HG03432 (cell line): ENCODE data around the gene PCDHGA1.
"Not testable (repeated sequence)": the region's sequence is repeated elsewhere in the genome, so short reads cannot be mapped to it uniquely, and the experiment has no call there.

Experiments used
- ATAC-seq: cut with Tn5 transposase; IDR thresholded peaks from one replicate; pipeline ENCODE4 v1.9.1; 2021; ENCODE audit warnings: mild to moderate bottlenecking, moderate library complexity; ENCODE audit not compliant: unreplicated experiment

The PCDHGA1 gene

DNA sequence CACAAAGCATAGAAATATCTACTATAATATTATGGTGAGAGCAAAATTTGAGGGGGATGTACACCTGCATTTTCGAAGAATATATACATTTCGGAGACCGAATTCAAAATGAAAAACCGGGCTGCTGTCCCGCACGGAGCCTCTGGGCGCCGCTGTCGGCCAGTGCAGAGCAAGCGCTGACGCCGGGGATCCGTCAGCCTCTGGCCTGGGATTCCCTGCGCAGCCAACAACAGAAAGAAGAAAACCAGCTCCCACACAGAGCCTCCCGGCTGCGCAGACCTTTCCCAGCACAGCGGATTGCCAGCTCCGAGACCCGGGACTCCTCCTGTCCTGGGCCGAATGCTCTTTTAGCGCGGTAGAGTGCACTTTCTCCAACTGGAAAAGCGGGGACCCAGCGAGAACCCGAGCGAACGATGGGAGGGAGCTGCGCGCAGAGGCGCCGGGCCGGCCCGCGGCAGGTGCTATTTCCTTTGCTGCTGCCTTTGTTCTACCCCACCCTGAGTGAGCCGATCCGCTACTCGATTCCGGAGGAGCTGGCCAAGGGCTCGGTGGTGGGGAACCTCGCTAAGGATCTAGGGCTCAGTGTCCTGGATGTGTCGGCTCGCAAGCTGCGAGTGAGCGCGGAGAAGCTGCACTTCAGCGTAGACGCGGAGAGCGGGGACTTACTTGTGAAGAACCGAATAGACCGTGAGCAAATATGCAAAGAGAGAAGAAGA lies 77.6 kb downstream of the PCDHGA1 start, which contains the start of gene PCDHGB6:
TSS of gene PCDHGB6 (plus strand) at position 232 of the 716 bp plus-strand sequence. CDS start at position 414, 182 bp downstream.
- peak; percentile 81 for ATAC-seq

DNA sequence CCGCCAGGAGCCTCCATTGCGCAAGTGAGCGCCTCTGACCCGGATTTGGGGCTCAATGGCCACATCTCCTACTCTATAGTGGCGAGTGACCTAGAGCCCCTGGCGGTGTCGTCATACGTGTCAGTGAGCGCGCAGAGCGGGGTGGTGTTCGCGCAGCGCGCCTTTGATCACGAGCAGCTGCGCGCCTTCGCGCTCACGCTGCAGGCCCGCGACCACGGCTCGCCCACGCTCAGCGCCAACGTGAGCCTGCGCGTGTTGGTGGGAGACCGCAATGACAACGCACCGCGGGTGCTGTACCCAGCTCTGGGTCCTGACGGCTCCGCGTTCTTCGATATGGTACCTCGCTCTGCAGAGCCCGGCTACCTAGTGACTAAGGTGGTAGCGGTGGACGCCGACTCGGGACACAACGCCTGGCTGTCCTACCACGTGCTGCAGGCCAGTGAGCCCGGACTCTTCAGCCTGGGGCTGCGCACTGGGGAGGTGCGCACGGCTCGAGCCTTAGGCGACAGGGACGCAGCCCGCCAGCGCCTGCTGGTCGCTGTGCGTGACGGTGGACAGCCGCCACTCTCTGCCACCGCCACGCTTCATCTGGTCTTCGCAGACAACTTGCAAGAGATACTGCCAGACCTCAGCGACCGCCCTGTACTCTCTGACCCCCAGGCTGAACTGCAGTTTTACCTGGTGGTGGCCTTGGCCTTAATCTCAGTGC lies 79.4 kb downstream of the PCDHGA1 start:
- ATAC-seq, result no peak

DNA sequence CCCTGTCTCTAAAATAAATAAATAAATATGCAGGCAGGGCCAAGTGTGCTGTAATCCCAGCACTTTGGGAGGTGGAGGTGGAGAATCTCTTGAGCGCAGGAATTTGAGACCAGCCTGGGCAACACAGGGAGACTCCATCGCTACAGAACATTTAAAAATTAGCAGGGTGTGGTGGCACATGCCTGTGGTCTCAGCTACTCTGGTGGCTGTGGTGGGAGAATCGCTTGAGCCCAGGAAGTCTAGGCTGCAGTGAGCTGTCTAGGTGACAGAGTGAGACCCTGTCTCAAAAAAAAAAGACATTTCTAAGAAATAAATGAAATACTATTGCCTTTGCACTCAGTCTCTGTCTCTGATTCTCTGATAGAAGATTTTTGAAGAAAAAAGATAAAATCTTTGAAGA lies 81.3 kb downstream of the PCDHGA1 start:
- no peak for ATAC-seq

DNA sequence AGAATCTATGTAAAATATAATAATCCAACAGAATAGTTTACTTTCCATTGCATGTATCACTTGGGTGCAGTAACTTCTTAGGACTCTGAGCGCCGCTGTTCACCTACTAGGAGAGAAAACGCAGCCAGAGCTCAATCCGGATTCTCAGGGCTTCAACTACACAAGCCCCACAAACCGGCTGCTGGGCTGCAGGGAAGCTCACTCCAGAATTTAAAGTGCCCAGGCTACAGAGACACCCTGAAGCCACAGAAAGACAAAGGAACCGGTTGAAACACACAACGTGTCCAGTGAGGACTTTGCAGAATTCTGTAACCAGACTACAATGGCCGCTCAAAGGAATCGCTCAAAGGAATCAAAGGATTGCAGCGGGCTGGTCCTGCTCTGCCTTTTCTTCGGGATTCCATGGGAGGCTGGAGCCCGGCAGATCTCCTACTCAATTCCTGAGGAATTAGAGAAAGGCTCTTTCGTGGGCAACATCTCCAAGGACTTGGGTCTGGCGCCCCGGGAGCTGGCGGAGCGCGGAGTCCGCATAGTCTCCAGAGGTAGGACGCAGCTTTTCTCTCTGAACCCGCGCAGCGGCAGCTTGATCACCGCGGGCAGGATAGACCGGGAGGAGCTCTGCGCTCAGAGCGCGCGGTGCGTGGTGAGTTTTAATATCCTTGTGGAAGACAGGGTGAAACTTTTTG lies 82.7 kb downstream of the PCDHGA1 start, which contains the start of gene PCDHGA10:
TSS of gene PCDHGA10 (plus strand) at position 134 of the 686 bp plus-strand sequence. CDS start at position 323, 189 bp downstream.
- ATAC-seq, result peak; percentile 72

DNA sequence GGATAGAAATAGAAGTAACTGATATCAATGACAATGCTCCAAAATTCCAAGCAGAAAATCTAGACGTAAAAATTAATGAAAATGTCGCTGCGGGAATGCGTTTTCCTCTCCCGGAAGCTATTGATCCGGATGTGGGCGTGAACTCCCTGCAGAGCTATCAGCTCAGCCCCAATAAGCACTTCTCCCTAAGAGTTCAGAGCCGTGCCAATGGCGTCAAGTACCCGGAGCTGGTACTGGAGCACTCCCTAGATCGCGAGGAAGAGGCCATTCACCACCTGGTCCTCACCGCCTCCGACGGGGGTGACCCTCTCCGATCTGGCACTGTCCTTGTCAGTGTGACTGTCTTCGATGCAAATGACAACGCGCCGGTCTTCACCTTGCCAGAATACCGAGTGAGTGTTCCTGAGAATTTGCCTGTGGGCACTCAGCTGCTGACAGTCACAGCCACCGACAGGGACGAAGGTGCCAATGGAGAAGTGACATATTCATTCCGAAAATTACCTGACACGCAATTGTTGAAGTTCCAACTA lies 83.3 kb downstream of the PCDHGA1 start:
- no peak for ATAC-seq

DNA sequence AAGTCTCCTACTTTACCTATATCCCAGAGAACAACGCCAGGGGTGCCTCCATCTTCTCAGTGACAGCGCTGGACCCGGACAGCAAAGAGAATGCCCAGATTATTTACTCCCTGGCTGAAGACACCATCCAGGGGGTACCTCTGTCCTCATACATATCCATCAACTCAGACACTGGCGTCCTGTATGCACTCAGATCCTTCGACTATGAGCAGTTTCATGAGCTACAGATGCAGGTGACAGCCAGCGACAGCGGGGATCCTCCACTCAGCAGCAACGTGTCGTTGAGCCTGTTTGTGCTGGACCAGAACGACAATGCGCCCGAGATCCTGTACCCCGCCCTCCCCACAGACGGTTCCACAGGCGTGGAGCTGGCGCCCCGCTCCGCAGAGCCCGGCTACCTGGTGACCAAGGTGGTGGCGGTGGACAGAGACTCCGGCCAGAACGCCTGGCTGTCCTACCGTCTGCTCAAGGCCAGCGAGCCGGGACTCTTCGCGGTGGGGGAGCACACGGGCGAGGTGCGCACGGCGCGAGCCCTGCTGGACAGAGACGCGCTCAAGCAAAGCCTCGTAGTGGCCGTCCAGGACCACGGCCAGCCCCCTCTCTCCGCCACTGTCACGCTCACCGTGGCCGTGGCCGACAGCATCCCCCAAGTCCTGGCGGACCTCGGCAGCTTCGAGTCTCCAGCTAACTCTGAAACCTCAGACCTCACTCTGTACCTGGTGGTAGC lies 84.4 kb downstream of the PCDHGA1 start:
- ATAC-seq, result not testable (repeated sequence)

DNA sequence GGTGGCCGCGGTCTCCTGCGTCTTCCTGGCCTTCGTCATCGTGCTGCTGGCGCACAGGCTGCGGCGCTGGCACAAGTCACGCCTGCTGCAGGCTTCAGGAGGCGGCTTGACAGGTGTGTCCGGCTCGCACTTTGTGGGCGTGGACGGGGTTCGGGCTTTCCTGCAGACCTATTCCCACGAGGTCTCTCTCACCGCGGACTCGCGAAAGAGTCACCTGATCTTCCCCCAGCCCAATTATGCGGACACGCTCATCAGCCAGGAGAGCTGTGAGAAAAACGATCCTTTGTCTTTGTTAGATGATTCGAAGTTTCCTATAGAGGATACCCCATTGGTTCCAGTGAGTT lies 84.9 kb downstream of the PCDHGA1 start:
- not testable (repeated sequence) for ATAC-seq

DNA sequence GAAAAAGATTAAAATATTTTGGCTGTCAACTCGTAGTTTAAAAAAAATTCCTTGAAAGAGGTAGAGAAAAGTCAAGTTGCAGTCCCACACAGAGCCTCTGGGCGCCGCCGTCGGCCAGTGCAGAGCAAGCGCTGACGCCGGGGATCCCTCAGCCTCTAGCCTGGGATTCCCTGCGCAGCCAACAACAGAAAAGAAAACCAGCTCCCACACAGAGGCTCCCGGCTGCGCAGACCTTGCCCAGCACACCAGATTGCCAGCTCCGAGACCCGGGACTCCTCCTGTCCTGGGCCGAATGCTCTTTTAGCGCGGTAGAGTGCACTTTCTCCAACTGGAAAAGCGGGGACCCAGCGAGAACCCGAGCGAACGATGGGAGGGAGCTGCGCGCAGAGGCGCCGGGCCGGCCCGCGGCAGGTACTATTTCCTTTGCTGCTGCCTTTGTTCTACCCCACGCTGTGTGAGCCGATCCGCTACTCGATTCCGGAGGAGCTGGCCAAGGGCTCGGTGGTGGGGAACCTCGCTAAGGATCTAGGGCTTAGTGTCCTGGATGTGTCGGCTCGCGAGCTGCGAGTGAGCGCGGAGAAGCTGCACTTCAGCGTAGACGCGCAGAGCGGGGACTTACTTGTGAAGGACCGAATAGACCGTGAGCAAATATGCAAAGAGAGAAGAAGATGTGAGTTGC lies 87.3 kb downstream of the PCDHGA1 start, which contains the start of gene PCDHGB7:
TSS of gene PCDHGB7 (plus strand) at position 184 of the 679 bp plus-strand sequence. CDS start at position 367, 183 bp downstream.
- ATAC-seq, result peak; percentile 71

DNA sequence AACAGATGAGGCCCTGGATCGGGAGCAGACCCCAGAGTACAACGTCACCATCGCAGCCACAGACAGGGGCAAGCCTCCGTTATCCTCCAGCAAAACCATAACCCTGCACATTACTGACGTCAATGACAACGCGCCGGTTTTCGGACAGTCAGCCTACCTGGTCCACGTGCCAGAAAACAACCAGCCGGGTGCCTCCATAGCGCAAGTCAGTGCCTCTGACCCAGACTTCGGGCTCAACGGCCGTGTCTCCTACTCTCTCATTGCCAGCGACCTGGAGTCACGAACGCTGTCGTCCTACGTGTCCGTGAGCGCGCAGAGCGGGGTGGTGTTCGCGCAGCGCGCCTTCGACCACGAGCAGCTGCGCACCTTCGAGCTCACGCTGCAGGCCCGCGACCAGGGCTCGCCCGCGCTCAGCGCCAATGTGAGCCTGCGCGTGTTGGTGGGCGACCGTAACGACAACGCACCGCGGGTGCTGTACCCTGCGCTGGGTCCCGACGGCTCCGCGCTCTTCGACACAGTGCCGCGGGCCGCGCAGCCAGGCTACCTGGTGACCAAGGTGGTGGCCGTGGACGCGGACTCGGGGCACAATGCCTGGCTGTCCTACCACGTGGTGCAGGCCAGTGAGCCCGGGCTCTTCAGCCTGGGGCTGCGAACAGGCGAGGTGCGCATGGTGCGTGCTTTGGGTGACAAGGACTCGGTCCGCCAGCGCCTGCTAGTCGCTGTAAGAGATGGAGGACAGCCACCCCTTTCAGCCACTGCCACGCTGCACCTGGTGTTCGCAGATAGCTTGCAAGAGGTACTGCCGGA lies 89.0 kb downstream of the PCDHGA1 start:
- no peak for ATAC-seq

DNA sequence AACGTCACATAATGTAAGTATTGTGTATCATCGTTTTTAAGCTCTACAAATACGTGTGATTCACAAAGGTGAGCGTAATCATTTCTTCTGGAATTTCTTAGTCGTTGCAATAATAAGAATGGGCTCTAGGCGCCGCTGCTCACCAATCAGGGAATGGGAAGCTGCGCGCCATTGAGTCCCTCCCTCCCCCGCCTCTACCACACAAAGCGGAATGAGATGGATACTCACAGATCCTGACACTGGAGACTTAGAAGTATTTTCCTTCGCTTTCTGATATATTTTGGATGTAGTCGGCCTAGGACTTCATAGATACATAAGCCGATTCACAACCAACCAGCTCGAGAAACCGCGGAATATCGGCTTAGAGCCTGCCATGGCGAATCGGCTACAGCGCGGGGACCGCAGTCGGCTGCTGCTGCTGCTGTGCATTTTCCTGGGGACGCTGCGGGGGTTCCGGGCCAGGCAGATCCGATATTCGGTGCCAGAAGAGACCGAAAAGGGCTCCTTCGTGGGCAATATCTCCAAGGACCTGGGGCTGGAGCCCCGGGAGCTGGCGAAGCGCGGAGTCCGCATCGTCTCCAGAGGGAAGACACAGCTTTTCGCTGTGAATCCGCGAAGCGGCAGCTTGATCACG lies 90.7 kb downstream of the PCDHGA1 start, which contains the start of gene PCDHGA11:
TSS of gene PCDHGA11 (plus strand) at position 197 of the 634 bp plus-strand sequence. CDS start at position 374, 177 bp downstream.
- ATAC-seq, result peak; percentile 60

DNA sequence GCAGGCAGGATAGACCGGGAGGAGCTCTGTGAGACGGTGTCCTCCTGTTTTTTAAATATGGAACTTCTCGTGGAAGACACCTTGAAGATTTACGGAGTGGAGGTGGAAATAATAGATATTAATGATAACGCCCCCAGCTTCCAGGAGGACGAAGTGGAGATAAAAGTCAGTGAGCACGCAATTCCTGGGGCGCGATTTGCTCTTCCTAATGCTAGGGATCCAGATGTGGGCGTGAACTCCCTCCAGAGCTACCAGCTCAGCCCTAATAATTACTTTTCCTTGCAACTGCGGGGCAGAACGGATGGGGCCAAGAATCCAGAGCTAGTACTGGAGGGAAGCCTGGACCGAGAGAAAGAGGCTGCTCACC lies 91.2 kb downstream of the PCDHGA1 start:
- ATAC-seq, result no peak

DNA sequence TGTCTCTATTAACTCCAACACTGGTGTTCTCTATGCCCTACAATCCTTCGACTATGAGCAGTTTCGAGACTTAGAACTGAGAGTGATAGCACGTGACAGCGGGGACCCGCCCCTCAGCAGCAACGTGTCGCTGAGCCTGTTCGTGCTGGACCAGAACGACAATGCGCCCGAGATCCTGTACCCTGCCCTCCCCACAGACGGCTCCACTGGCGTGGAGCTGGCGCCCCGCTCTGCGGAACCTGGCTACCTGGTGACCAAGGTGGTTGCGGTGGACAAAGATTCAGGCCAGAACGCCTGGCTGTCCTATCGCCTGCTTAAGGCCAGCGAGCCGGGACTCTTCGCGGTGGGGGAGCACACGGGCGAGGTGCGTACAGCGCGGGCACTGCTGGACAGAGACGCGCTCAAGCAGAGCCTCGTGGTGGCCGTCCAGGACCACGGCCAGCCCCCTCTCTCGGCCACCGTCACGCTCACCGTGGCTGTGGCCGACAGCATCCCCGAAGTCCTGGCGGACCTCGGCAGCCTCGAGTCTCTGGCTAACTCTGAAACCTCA lies 92.5 kb downstream of the PCDHGA1 start:
- ATAC-seq, result no peak

DNA sequence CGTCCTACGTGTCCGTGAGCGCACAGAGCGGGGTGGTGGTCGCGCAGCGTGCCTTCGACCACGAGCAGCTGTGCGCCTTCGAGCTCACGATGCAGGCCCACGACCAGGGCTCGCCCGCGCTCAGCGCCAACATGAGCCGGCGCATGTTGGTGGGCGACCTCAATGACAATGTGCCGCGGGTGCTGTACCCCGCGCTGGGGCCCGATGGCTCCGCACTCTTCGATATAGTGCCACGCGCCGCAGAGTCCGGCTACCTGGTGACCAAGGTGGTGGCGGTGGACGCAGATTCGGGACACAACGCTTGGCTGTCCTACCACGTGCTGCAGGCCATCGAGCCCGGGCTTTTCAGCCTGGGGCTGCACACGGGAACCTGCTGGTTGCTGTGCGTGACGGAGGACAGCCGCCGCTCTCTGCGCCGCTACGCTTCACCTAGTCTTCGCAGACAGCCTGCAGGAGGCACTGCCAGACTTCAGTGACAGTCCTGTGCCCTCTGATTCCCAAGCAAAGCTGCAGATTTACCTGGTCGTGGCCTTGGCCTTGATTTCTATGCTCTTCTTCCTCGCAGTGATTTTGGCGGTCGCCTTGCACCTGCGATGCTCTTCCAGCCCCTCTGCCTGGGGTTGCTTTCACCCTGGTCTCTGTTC lies 97.6 kb downstream of the PCDHGA1 start:
- no peak for ATAC-seq

DNA sequence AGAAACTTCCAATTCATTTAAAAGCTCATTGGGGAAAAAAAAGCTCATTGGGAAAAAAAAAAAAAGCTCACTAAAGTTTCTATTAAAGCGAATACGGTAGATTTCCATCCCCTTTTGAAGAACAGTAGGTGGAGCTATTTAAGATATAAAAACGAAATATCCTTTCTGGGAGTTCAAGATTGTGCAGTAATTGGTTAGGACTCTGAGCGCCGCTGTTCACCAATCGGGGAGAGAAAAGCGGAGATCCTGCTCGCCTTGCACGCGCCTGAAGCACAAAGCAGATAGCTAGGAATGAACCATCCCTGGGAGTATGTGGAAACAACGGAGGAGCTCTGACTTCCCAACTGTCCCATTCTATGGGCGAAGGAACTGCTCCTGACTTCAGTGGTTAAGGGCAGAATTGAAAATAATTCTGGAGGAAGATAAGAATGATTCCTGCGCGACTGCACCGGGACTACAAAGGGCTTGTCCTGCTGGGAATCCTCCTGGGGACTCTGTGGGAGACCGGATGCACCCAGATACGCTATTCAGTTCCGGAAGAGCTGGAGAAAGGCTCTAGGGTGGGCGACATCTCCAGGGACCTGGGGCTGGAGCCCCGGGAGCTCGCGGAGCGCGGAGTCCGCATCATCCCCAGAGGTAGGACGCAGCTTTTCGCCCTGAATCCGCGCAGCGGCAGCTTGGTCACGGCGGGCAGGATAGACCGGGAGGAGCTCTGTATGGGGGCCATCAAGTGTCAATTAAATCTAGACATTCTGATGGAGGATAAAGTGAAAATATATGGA lies 100.2 kb downstream of the PCDHGA1 start, which contains the start of gene PCDHGA12:
TSS of gene PCDHGA12 (plus strand) at position 176 of the 782 bp plus-strand sequence. CDS start at position 429, 253 bp downstream.
- ATAC-seq, result peak; percentile 85

DNA sequence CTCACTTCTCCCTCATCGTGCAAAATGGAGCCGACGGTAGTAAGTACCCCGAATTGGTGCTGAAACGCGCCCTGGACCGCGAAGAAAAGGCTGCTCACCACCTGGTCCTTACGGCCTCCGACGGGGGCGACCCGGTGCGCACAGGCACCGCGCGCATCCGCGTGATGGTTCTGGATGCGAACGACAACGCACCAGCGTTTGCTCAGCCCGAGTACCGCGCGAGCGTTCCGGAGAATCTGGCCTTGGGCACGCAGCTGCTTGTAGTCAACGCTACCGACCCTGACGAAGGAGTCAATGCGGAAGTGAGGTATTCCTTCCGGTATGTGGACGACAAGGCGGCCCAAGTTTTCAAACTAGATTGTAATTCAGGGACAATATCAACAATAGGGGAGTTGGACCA lies 101.0 kb downstream of the PCDHGA1 start:
- ATAC-seq, result peak; percentile 72

DNA sequence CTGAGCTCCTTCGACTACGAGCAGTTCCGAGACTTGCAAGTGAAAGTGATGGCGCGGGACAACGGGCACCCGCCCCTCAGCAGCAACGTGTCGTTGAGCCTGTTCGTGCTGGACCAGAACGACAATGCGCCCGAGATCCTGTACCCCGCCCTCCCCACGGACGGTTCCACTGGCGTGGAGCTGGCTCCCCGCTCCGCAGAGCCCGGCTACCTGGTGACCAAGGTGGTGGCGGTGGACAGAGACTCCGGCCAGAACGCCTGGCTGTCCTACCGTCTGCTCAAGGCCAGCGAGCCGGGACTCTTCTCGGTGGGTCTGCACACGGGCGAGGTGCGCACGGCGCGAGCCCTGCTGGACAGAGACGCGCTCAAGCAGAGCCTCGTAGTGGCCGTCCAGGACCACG lies 102.0 kb downstream of the PCDHGA1 start:
- ATAC-seq, result not testable (repeated sequence)

DNA sequence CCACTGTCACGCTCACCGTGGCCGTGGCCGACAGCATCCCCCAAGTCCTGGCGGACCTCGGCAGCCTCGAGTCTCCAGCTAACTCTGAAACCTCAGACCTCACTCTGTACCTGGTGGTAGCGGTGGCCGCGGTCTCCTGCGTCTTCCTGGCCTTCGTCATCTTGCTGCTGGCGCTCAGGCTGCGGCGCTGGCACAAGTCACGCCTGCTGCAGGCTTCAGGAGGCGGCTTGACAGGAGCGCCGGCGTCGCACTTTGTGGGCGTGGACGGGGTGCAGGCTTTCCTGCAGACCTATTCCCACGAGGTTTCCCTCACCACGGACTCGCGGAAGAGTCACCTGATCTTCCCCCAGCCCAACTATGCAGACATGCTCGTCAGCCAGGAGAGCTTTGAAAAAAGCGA lies 102.4 kb downstream of the PCDHGA1 start:
- not testable (repeated sequence) for ATAC-seq
